LoVo (cell line): ENCODE data around the gene CEACAM20.
"Not testable (repeated sequence)": the region's sequence is repeated elsewhere in the genome, so short reads cannot be mapped to it uniquely, and the experiment has no call there.

Source experiments
- DNase-seq: peaks from one replicate; pipeline ENCODE4 v3.0.0-alpha.2; 2016; ENCODE audit warnings: low spot score

The CEACAM20 gene

GRCh38 chr19:44476559-44477408 lies 52.7 kb downstream of the CEACAM20 start:
- no peak for DNase-seq

GRCh38 chr19:44468730-44469129 lies 60.7 kb downstream of the CEACAM20 start:
- DNase-seq = not testable (repeated sequence)

GRCh38 chr19:44462600-44463286 lies 66.7 kb downstream of the CEACAM20 start:
- DNase-seq = not testable (repeated sequence)
